Left ventricle myocardium inferior (tissue), 1 donor: Measurements from ENCODE around the gene THSD4. TPM values are rescaled to one million over a fixed set of nuclear protein-coding genes. Genes with fewer than 3 reads are reported as not detected.

Experiments
- DNase-seq: peaks from one replicate; pipeline ENCODE4 v3.0.0-alpha.2; 2020
- H3K27ac ChIP-seq: fragments of 200-600 bp; replicated peaks from 2 replicates; pipeline ENCODE4 v1.8.0; 2021
- H3K27me3 ChIP-seq: fragments of 200-600 bp; 2 replicates; pipeline ENCODE4 v1.8.0; 2021; ENCODE audit warnings: low read depth
- H3K36me3 ChIP-seq: fragments of 200-600 bp; 2 replicates; pipeline ENCODE4 v1.8.0; 2021
- H3K4me1 ChIP-seq: fragments of 200-600 bp; 2 replicates; pipeline ENCODE4 v1.8.0; 2021
- H3K4me3 ChIP-seq: fragments of 200-600 bp; 2 replicates; pipeline ENCODE4 v1.8.0; 2021; ENCODE audit warnings: mild to moderate bottlenecking, moderate library complexity
- H3K9me3 ChIP-seq: fragments of 200-600 bp; replicated peaks from 2 replicates; pipeline ENCODE4 v1.8.0; 2021
- CTCF ChIP-seq: fragments of 200-600 bp; IDR thresholded peaks from 2 replicates; pipeline ENCODE4 v1.8.0; 2021; ENCODE audit warnings: antibody characterized with exemption, mild to moderate bottlenecking, borderline replicate concordance
- intact Hi-C: fragments of 100-400 bp; cut with micrococcal nuclease; formaldehyde crosslinking; loops from one replicate; pipeline ENCODE4 v1.11.0; 2022
- total RNA-seq: library from RNA; stranded (reverse); fragmentation: NEBNext Ultra II Directional; extraction: Animal tissue kit (Norgen Biotek cat#: 25700); gene quantifications from one replicate; pipeline ENCODE4 v1.2.1, GENCODE V29; 2021
- donor health status: DM: no; HTN: yes; CAD: no; lungs with severe emphysema.

Gene THSD4
- total RNA-seq, 1 donor from 2014 or later: 95.8 TPM

GRCh38 chr15:71294251-71294910, 179.1 kb downstream of the THSD4 start:
- peak overlapping the region; percentile 1 for H3K27ac ChIP-seq
- TF ChIP-seq CTCF: no peak

GRCh38 chr15:71294911-71295602, 179.8 kb downstream of the THSD4 start:
- no peaks in the 10 kb centered on the region for H3K36me3 ChIP-seq
- H3K27me3 ChIP-seq: no peaks in the 10 kb centered on the region
- peaks cover 38% of the 10 kb centered on the region for H3K4me1 ChIP-seq
- TF ChIP-seq CTCF: no peak
- H3K4me3 ChIP-seq: no peak overlapping the region
- H3K9me3 ChIP-seq: no peaks in the 10 kb centered on the region
- peak overlapping the region; percentile 21 for H3K27ac ChIP-seq
- intact Hi-C loops: no loop called here
- DNase-seq: no peak

More at GRCh38 chr15:71294251-71294910, 179.1 kb downstream of the THSD4 start:
- intact Hi-C loops: no loop called here
- no peak for DNase-seq
- Histone ChIP-seq H3K4me1 (peaks cover 43% of the 10 kb centered on the region), H3K27me3 (no peaks in the 10 kb centered on the region), H3K36me3 (no peaks in the 10 kb centered on the region), H3K4me3 (no peak overlapping the region), H3K9me3 (no peaks in the 10 kb centered on the region)

- Histone ChIP-seq H3K36me3 (no peaks in the 10 kb centered on the region), H3K27ac (peak overlapping the region; percentile 21), H3K9me3 (no peaks in the 10 kb centered on the region), H3K27me3 (no peaks in the 10 kb centered on the region), H3K4me1 (peaks cover 38% of the 10 kb centered on the region), H3K4me3 (no peak overlapping the region)
- intact Hi-C loops: no loop called here
- no peak for TF ChIP-seq CTCF
- no peak for DNase-seq
Measured at GRCh38 chr15:71295603-71296314, 180.5 kb downstream of the THSD4 start.

- Histone ChIP-seq H3K36me3 (no peaks in the 10 kb centered on the region), H3K4me3 (no peak overlapping the region), H3K9me3 (no peaks in the 10 kb centered on the region), H3K27ac (no peak overlapping the region), H3K4me1 (peaks cover 38% of the 10 kb centered on the region), H3K27me3 (no peaks in the 10 kb centered on the region)
- TF ChIP-seq CTCF: no peak
- intact Hi-C loops: no loop called here
- no peak for DNase-seq
Measured at GRCh38 chr15:71296315-71296679, 181.0 kb downstream of the THSD4 start.

GRCh38 chr15:71301958-71302621, 186.8 kb downstream of the THSD4 start:
- Histone ChIP-seq H3K27me3 (no peaks in the 10 kb centered on the region), H3K4me1 (peaks cover 42% of the 10 kb centered on the region), H3K9me3 (no peaks in the 10 kb centered on the region), H3K4me3 (no peak overlapping the region), H3K27ac (no peak overlapping the region), H3K36me3 (no peaks in the 10 kb centered on the region)
- DNase-seq: no peak
- intact Hi-C loops: no loop called here
- no peak for TF ChIP-seq CTCF
